ENCODE data around the gene CDC5L. TPM values are rescaled to one million over a fixed set of nuclear protein-coding genes. Genes with fewer than 3 reads are reported as not detected.
"Not testable (repeated sequence)": the region's sequence is repeated elsewhere in the genome, so short reads cannot be mapped to it uniquely, and the experiment has no call there.

Gene CDC5L
- total RNA-seq (2012; rRNA removed) = 18.6 and 19.3 TPM in 2 replicates

DNA sequence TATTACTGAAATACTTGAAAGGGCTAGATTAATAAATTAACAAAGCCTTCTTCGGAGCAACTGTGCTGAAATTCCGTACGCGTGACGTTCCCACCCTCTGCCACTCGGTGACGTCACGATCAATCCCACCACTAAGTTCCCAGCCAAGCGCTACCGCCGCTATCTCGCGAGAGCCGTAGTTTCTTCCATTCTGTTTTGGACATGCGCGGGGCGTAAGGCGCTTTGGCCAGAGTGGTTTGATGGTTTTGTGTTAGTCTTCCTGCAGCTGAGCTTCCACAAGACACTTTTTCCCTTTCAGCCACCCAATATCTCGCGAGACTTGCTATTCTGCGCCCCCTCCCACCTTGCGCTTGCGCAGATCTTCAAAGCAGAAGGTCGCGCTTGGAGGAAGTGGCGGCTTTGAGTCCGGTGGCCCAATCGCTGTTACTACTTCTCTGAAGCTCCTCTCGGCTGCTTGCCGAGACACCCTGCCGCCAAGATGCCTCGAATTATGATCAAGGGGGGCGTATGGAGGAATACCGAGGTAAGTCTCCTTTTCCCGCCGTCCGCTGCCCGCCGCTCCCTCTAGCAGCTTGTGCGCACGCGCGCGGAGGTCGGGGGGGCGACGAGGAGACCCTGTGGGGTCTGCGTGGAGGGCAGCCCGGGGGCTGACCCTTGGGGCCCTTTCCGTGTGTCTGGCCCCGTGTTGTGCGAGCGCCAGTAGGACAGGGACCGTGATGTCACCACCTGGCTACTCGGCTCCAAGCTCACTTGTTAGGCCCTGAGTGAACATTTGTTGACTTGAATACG lies at the start of gene CDC5L:
TSS of gene CDC5L (plus strand) at position 361 of the 789 bp plus-strand sequence. CDS start at position 479, 118 bp downstream.
- Histone ChIP-seq H3K27me3 (ENCODE audit: control insufficient read depth, insufficient read depth, low read length) (no peaks in the 10 kb centered on the region), H3K4me1 (ENCODE audit: control insufficient read depth, insufficient read depth, low read length) (peaks cover 22% of the 10 kb centered on the region), H3K4me2 (ENCODE audit: low read length) (peak within 1 kb of the TSS; percentile 90), H3K9ac (ENCODE audit: low read depth, low read length) (peak within 1 kb of the TSS; percentile 92), H3K4me3 (ENCODE audit: low read length) (peak within 1 kb of the TSS; percentile 82), H3K9me3 (replicated peaks; ENCODE audit: low read length) (no peaks in the 10 kb centered on the region), H3K36me3 (ENCODE audit: insufficient read depth, low read length) (peaks cover 15% of the 10 kb centered on the region)

- no peak overlapping the region for H3K4me2 ChIP-seq (ENCODE audit: low read length)
- peaks cover 73% of the 10 kb centered on the region for H3K27me3 ChIP-seq (ENCODE audit: control insufficient read depth, insufficient read depth, low read length)
- H3K4me3 ChIP-seq (ENCODE audit: low read length) = no peak overlapping the region
- no peaks in the 10 kb centered on the region for H3K9me3 ChIP-seq (replicated peaks; ENCODE audit: low read length)
- no peaks in the 10 kb centered on the region for H3K36me3 ChIP-seq (ENCODE audit: insufficient read depth, low read length)
- no peak overlapping the region for H3K9ac ChIP-seq (ENCODE audit: low read depth, low read length)
- H3K4me1 ChIP-seq (ENCODE audit: control insufficient read depth, insufficient read depth, low read length) = no peaks in the 10 kb centered on the region
These were observed 49.0 kb upstream of the CDC5L start for GRCh38 chr6:44338228-44339122.

- no peaks in the 10 kb centered on the region for H3K36me3 ChIP-seq (ENCODE audit: insufficient read depth, low read length)
- no peak overlapping the region for H3K4me3 ChIP-seq (ENCODE audit: low read length)
- no peak overlapping the region for H3K4me2 ChIP-seq (ENCODE audit: low read length)
- no peaks in the 10 kb centered on the region for H3K4me1 ChIP-seq (ENCODE audit: control insufficient read depth, insufficient read depth, low read length)
- peaks cover 74% of the 10 kb centered on the region for H3K27me3 ChIP-seq (ENCODE audit: control insufficient read depth, insufficient read depth, low read length)
- H3K9ac ChIP-seq (ENCODE audit: low read depth, low read length) = no peak overlapping the region
- no peaks in the 10 kb centered on the region for H3K9me3 ChIP-seq (replicated peaks; ENCODE audit: low read length)
These were observed 48.2 kb upstream of the CDC5L start for GRCh38 chr6:44339301-44339700.

GRCh38 chr6:44339763-44340625 lies 47.5 kb upstream of the CDC5L start:
- Histone ChIP-seq H3K4me1 (ENCODE audit: control insufficient read depth, insufficient read depth, low read length) (no peaks in the 10 kb centered on the region), H3K9ac (ENCODE audit: low read depth, low read length) (no peak overlapping the region), H3K36me3 (ENCODE audit: insufficient read depth, low read length) (no peaks in the 10 kb centered on the region), H3K27me3 (ENCODE audit: control insufficient read depth, insufficient read depth, low read length) (peaks cover 78% of the 10 kb centered on the region), H3K4me2 (ENCODE audit: low read length) (no peak overlapping the region), H3K9me3 (replicated peaks; ENCODE audit: low read length) (no peaks in the 10 kb centered on the region), H3K4me3 (ENCODE audit: low read length) (no peak overlapping the region)

- no peak overlapping the region for H3K9ac ChIP-seq (ENCODE audit: low read depth, low read length)
- H3K36me3 ChIP-seq (ENCODE audit: insufficient read depth, low read length) = no peaks in the 10 kb centered on the region
- H3K4me1 ChIP-seq (ENCODE audit: control insufficient read depth, insufficient read depth, low read length) = no peaks in the 10 kb centered on the region
- no peak overlapping the region for H3K4me2 ChIP-seq (ENCODE audit: low read length)
- H3K4me3 ChIP-seq (ENCODE audit: low read length) = no peak overlapping the region
- peaks cover 79% of the 10 kb centered on the region for H3K27me3 ChIP-seq (ENCODE audit: control insufficient read depth, insufficient read depth, low read length)
- H3K9me3 ChIP-seq (replicated peaks; ENCODE audit: low read length) = no peaks in the 10 kb centered on the region
These were observed 46.2 kb upstream of the CDC5L start for GRCh38 chr6:44341095-44341890.

GRCh38 chr6:44342052-44342451 lies 45.5 kb upstream of the CDC5L start:
- Histone ChIP-seq H3K27me3 (ENCODE audit: control insufficient read depth, insufficient read depth, low read length) (peaks cover 72% of the 10 kb centered on the region), H3K4me3 (ENCODE audit: low read length) (no peak overlapping the region), H3K9ac (ENCODE audit: low read depth, low read length) (no peak overlapping the region)

DNA sequence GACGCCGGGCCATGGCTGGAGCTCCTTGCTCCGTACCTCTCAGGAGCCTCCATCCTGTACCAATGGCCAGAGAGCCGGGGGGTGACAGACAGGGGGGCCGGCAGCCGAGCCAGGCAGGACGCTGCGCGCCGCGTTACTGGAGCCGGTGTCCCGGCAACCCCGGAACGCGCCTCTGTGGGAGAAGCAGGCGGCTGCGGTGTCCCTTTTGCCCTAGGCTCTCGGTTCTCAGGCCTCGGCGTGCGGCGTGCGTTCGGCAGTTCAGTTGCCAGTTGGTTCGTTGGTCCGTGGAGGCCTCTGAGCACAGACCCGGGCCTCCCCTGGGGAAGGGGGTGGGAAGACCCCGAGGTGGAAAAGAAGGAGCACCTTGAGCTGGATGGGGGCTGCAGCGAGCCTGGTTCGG lies 45.0 kb upstream of the CDC5L start, which contains the start of gene SPATS1:
TSS of gene SPATS1 (plus strand) at position 162 of the 400 bp plus-strand sequence. CDS start 446 bp downstream, outside the sequence.
- Histone ChIP-seq H3K36me3 (ENCODE audit: insufficient read depth, low read length) (no peaks in the 10 kb centered on the region), H3K27me3 (ENCODE audit: control insufficient read depth, insufficient read depth, low read length) (peaks cover 67% of the 10 kb centered on the region), H3K4me1 (ENCODE audit: control insufficient read depth, insufficient read depth, low read length) (no peaks in the 10 kb centered on the region), H3K4me2 (ENCODE audit: low read length) (no peak within 1 kb of the TSS), H3K9me3 (replicated peaks; ENCODE audit: low read length) (no peaks in the 10 kb centered on the region), H3K4me3 (ENCODE audit: low read length) (no peak within 1 kb of the TSS), H3K9ac (ENCODE audit: low read depth, low read length) (no peak within 1 kb of the TSS)

More at GRCh38 chr6:44342052-44342451, 45.5 kb upstream of the CDC5L start:
- Histone ChIP-seq H3K9me3 (replicated peaks; ENCODE audit: low read length) (no peaks in the 10 kb centered on the region), H3K4me1 (ENCODE audit: control insufficient read depth, insufficient read depth, low read length) (no peaks in the 10 kb centered on the region), H3K4me2 (ENCODE audit: low read length) (no peak overlapping the region), H3K36me3 (ENCODE audit: insufficient read depth, low read length) (no peaks in the 10 kb centered on the region)

DNA sequence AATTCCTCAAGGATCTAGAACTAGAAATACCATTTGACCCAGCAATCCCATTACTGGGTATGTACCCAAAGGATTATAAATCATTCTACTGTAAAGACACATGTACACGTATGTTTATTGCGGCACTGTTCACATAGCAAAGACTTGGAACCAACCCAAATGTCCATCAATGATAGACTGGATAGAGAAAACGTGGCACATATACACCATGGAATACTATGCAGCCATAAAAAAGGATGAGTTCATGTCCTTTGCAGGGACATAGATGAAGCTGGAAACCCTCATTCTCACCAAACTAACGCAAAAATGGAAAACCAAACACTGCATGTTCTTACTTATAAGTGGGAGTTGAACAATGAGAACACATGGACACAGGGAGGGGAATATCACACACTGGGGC lies 40.7 kb upstream of the CDC5L start:
- peaks cover 48% of the 10 kb centered on the region for H3K27me3 ChIP-seq (ENCODE audit: control insufficient read depth, insufficient read depth, low read length)
- H3K9ac ChIP-seq (ENCODE audit: low read depth, low read length); H3K9me3 ChIP-seq (replicated peaks; ENCODE audit: low read length); H3K4me1 ChIP-seq (ENCODE audit: control insufficient read depth, insufficient read depth, low read length); H3K36me3 ChIP-seq (ENCODE audit: insufficient read depth, low read length); H3K4me2 ChIP-seq (ENCODE audit: low read length); H3K4me3 ChIP-seq (ENCODE audit: low read length): not testable (repeated sequence)

- no peak overlapping the region for H3K9ac ChIP-seq (ENCODE audit: low read depth, low read length)
- H3K4me3 ChIP-seq (ENCODE audit: low read length) = no peak overlapping the region
- no peak overlapping the region for H3K4me2 ChIP-seq (ENCODE audit: low read length)
- H3K27me3 ChIP-seq (ENCODE audit: control insufficient read depth, insufficient read depth, low read length) = peaks cover 16% of the 10 kb centered on the region
- H3K4me1 ChIP-seq (ENCODE audit: control insufficient read depth, insufficient read depth, low read length) = no peaks in the 10 kb centered on the region
- no peaks in the 10 kb centered on the region for H3K9me3 ChIP-seq (replicated peaks; ENCODE audit: low read length)
- H3K36me3 ChIP-seq (ENCODE audit: insufficient read depth, low read length) = no peaks in the 10 kb centered on the region
These were observed 37.4 kb upstream of the CDC5L start for GRCh38 chr6:44349904-44350649.

DNA sequence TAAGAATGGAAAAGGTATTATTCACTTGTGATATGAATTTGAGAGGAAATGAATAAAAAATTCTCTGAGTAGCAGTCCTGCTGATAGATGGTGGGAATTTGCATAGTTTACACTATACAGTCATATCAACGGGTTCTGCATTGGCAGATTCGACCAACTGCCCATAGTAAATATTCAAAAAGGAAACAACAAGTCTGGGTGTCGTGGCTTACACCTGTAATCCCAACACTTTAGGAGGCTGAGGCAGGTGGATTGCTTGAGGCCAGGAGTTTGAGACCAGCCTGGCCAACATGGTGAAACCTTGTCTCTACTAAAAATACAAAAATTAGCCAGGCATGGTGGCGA lies 36.9 kb upstream of the CDC5L start:
- not testable (repeated sequence) for H3K4me2 ChIP-seq (ENCODE audit: low read length); H3K9me3 ChIP-seq (replicated peaks; ENCODE audit: low read length); H3K36me3 ChIP-seq (ENCODE audit: insufficient read depth, low read length); H3K4me1 ChIP-seq (ENCODE audit: control insufficient read depth, insufficient read depth, low read length); H3K9ac ChIP-seq (ENCODE audit: low read depth, low read length); H3K4me3 ChIP-seq (ENCODE audit: low read length)
- H3K27me3 ChIP-seq (ENCODE audit: control insufficient read depth, insufficient read depth, low read length) = peaks cover 16% of the 10 kb centered on the region

All from skeletal muscle satellite cell (primary cell).